Activated CD4-positive, alpha-beta T cell treated with anti-CD3 and anti-CD28 coated beads, Interleukin-2, Interleukin-6, amounts not matched to agents 100 ng/mL and 50 ng/mL, durations not matched to agents 16 hours and 8 hours (primary cell): ENCODE data around the gene BORCS5.

Source experiments
- DNase-seq: peaks from one replicate; pipeline ENCODE4 v3.0.0-alpha.2; 2020

The BORCS5 gene

DNA sequence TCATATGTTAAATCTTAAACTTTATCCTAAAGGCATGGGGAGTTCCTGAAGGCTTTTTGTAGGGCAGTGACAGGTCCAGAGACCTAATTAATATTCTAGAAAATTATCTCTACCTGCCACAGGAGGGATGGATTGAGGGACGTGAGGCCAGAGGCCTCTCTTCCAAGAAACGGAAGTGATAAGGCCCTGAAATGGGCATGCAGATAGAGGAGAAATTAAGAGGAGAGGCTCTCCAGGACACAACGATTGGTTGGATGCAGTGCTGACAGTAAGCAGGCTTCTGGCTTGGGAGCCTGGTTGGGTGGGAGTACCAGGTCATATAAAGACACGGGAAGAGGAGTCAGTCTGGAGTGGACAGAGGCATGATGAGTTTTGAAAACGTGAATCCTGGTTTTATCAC is 3.1 kb upstream of the BORCS5 start:
- no peak for DNase-seq

DNA sequence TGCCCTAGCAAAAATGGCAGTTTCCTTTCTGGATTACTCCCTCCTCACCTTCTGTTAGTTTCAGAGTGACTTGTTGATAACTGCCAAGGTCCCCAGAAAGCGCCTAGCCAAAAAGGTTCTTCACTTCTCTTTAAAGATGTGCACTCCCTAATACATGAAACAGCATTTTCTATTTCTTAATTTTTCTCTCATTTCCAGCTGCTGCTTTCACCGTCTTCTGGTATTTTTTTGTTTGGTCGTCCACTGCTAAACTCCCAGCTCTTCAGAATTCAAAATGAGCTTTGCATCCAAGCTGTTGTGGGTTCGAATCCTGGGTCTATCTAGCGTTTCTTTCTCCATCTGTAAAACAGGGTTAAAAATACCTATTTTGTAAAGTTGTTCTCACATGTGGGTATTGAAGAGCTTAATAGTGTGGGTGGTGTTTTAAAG is 397 bp upstream of the BORCS5 start:
- DNase-seq = peak; percentile 44

DNA sequence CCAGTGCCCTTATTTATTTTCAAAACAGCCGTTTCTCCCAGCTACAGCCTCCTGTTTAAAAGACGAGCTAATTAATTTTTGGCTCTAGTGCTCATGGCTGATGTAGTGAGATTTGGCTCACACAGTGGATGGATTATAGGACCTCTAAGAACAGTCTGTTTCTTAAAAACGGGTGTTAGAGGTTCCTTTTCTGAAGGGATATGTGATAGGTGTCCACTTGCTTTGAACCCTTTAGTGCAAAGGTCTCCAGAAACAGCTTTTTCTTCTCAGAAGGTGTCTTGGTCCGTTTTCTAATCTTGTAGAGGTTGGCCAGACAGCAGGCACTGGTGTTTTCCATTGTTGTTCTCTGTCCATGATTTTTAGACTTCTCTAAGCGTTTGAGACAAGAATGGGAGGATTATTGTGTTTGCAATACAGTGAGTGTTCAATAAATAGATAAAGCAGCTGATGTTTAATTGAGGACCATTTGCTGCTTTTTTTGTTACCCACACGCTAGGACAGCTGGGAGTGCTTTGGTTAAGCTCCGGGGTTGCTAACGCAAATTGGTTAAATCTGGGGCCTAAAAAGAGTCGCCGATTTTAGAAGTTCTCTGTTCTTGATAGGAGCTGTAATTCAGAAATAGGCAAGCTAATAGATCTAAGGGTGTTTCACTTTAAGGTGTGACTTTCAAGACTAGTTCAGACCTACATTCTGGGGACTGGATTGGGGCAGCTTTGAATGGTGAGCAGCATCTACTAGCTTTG is 1.0 kb downstream of the BORCS5 start:
- DNase-seq = peak; percentile 38

DNA sequence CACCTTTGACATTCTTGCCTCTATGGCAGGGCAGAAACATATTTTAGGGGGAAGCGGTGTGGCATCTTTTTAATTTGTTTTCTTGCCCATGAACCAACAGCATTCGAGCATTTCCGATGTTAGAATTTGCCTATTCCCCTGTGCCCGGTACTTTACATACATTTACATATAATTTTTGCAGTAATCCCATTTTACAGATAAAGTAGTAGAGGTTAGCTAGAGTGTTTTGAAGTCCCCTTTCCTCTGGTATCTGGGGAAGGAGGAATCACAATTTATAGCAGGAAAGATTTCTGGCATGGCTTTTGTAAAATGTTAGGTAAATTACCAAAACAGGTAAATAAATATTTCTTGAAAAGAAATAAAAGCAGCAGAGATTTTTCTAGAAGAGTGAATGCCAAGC is 1.6 kb downstream of the BORCS5 start:
- DNase-seq = no peak

DNA sequence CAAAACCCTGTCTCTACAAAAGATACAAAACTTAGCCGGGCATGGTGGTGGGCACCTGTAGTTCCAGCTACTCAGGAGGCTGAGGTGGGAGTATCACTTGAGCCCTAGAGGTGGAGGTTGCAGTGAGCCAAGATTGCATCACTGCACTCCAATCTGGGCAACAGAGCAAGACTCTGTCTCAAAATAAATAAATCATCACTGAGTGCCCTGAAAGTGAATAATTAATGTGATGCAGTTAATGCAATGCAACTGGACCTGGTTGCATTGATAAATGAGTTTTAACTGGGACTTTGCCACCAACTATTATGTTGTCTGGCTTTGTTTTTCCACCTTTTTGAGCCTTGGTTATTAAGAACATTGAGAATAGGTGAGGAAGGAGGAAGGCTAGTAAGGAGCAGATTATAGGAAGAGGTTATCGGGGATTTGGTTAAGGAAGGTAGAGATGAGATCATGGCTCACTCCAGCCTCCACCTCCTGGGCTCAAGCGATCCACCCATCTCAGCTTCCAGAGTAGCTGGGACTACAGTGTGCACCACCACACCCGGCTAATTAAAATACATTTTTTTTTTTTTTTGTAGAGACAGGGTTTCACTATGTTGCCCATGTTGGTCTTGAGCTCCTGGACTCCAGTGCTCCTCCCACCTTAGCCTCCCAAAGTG is 8.0 kb downstream of the BORCS5 start:
- DNase-seq = no peak

DNA sequence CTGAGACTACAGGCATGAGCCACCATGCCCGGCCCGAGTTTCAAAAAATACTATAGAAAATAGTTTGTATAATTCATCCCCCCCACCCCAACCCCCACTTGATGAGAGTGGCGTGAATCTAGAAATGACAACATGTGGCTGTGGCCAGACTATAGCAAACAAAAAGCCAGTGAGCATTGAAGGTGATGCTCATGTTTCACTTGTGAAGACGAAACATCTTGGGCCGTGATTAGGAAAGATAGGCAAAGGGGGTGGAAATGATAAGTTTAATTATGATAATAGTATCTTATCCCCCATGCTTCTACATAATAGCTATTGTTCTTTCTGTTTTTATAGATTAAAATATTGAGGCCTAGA is 8.5 kb downstream of the BORCS5 start:
- DNase-seq = no peak

DNA sequence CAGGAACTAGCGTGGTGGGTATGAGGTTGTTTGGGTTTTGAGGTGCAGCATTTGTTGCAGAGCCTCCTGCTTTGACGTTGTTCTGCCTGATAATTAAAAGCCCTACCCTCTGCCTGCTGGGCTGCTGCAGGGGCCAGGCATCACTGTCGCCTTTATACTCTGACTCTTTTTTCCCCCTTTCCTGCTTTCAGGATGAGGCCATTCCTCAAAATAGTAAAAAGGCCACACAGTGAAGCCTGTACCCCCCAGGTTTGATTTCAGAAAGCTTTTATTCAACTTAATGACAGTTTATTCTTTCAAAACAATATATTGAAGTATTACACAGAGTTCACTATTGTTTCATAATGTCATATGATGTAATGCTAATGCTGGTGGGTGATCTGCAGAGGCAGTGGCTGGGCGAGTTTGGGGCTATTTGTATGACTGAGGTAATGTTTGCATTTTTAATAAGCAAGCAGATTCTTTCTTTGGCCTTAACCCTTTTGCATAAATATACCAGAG is 9.1 kb downstream of the BORCS5 start:
- DNase-seq = no peak

DNA sequence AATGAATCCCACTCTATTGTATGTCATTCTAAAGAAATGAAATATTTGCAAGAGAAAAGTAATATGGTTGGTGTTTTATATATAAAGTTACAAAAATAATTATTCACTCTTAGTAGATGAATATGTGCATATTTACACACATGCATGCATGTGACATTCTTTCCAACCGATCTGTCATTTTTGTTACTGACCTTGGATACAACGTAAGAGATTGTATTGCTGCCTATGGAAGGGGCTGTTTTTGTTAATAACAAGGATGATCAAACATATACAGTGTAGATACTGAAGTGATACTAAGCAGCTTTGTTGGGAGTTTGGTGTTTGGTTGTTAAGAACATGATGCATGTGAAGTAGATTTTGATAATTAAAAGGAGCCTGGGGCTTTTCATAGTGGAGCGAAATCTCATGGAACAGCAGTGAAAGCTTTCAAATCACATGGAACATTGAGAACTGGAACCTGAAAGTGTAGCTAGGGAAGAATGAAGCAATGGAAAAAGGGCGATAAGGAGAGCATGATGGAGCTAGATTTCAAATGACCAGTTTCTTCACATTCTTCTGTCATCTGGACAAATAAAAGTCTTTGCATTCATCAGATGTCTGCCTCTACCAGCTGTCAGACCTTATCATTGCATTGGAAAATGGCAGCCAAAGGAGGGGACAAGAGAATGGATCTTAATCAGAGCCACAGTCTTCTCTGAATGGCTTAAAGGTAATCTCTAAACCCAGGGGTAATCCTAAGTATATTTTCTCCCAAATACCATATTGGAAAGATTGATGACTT is 10.0 kb downstream of the BORCS5 start:
- no peak for DNase-seq

DNA sequence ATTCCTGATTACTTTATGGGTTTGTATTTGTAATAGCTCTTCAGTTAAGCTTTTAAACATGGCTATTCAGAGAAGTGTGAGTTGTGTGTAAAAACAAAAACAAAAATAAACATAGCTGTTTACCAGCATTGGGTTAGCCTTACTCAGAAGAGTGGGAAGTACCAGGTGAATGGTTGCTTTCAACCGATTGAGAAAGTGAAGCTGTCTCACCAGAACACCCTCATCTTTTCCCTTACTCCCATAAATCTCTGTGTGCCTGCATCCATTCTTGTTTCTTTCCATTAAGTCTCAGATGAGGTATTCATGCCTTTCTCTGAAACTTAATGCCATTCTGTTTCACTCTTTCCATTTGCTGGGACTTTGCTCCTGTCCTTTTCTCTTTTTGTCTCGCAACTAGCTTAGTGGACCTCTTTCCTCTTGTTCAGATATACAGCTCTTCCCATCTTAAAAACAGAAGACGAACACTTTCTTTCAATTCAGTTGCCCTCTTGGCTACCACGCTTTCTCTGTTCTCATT is 10.7 kb downstream of the BORCS5 start:
- DNase-seq = no peak

DNA sequence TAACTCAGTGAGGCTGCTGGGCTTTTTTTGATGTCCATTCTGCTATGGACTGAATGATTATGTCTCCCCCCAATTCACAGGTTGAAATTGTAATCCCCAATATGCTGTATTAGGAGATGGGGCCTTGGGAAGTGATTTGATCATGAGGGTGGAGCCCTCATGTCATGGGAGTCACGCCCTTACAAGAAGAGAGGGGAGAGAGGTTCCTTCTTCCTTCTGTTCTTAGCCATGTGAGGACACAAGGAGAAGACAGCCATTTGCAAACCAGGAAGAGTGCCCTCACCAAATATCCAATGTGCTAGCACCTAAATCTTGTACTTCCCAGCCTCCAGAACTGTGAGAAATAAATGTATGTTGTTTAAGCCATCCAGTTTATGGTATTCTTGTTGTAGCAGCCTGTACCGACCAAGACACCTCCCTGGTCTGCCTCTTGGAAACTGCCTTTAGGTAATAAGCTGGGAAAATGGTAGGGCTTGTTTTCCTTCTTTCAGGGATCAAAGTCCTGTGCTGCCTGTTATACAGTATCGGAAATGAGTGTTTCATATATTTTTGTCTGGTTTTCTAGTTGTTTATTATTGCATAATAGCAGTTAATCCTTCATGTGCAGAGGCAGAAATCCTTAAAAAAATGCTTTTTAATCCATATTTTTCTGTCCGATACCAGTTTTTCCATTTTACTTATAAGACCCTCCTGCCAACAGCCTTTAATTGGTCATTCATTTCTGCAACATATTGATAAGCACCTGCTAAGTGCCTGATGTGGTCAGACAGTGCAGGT is 16.3 kb downstream of the BORCS5 start:
- DNase-seq = no peak

DNA sequence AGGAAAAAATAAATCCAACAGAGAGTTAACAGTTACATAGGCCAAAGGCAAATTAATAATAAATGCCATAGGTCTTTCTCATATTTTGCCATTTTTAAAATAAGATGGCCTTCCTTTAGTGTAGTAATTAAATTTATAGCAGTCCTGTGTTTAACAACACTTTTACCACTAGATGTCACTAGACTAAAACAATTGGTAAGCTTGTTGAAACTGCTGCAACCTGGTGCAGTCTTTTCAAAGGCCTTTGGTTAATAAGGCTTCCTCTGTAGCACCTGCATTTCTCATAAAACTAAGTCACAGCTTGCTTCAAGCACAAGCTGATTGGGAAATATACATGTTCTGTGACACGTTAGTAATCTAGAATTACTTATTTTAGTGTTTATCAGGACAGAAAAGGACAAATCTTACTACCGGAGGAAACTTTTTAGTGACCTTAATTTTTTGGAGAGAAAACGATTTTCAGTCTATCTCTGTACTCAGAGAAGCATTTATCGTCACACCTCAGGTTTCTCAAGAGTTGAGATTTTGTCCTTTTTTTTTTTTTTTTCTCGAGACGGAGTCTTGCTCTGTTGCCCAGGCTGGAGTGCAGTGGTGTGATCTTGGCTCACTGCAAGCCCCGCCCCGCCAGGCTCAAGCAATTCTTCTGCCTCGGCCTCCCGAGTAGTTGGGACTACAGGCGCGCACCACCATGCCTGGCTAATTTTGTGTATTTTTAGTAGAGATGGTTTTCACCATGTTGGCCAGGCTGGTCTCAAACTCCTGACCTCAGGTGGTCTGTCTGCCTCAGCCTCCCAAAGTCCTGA is 20.0 kb downstream of the BORCS5 start:
- DNase-seq = peak; percentile 79

DNA sequence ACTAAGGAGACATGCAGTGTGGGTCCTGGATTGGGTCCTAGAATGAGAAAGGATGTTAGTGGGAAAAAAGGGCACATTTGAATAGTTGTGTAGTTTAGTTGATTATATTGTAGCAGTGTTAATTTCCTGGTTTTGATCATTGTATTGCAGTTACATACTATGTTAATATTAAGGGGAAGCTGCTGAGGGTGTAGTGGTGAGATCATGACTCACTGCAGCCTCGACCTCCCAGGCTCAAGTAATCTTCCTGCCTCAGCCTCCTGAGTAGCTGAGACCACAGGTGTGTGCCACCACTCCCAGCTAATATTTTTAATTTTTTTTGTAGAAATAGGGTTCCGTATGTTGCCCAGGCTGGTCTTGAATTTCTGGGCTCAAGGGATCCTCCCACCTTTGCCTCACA is 21.7 kb downstream of the BORCS5 start:
- peak; percentile 30 for DNase-seq

DNA sequence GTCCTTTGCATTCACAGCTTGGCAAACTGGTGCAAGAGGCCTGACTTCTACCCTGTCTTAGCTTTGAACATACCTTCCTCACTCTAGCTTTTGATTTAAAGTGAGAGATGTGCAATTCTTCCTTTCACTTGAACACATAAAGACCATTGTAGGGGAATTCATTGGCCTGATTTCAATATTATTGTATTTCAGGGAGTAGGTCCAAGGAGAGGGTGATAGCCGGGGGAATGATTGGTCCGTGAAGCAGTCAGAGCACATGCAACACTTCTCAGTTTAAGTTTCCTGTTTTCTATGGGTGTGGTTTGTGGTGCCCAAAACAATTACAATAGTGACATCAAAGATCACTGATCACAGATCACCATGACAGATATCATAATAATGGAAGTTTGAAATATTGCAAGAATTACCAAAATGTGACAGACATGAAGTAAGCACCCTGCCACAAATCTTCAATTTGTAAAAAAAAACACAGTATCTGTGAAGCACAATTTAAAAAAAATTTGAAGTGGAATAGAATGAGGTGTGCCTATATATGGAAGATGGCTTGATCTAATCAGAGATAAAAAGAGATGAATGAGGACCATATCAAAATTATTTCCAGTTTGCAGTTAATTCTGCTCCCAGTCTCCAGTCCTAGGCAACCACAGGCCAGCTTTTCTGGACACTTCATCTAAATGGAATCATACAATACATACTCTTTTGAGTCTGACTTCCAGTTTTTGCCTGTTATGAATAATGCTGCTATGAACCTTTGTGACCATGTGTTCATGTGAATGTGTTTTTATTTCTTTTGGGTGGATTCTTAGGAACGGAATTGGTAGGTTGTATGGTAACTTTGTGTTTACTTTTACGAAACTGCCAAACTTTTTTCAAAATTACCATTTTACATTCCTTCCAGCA is 23.2 kb downstream of the BORCS5 start:
- DNase-seq = peak; percentile 79

DNA sequence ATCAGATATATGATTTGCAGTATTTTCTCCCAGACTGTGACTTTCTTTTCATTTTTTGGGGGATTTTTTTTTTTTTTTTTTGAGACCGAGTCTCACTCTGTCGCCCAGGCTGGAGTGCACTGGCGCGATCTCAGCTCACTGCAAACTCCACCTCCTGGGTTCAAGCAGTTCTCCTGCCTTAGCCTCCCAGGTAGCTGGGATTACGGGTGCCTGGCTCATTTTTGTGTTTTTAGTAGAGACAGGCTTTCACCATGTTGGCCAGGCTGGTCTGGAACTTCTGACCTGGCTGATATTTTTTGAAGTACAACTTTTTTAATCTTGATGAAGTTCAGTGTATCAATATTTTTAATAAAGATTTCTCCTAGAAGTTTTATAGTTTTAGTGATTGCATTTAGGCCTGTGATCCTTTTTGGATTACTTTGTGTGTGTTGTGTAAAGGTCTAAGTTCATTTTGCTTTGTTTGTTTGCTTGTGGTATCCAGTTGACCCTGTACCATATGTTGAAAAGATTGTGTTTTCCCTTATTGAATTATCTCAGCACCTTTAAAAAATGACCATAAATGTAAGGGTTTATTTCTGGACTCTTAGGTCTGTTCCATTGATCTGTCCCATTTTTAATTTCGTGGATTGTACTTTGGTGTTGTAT is 24.2 kb downstream of the BORCS5 start:
- DNase-seq = no peak

DNA sequence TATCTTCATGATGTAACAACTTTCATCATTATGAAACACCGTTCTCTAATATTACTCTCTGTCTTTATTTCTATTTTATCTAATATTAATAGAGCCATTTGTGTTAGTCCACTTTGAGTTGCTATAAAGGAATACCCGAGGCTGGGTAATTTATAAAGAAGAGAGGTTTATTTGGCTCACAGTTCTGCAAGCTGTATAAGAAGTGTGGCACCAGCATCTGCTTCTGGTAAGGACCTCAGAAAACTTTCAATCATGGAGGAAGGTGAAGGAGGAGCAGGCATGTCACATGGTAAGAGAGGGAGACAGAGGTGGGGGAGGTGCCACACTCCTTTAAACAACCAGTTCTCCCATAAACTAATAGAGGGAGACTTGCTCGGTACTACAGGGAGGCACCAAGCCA is 25.1 kb downstream of the BORCS5 start:
- DNase-seq = no peak

DNA sequence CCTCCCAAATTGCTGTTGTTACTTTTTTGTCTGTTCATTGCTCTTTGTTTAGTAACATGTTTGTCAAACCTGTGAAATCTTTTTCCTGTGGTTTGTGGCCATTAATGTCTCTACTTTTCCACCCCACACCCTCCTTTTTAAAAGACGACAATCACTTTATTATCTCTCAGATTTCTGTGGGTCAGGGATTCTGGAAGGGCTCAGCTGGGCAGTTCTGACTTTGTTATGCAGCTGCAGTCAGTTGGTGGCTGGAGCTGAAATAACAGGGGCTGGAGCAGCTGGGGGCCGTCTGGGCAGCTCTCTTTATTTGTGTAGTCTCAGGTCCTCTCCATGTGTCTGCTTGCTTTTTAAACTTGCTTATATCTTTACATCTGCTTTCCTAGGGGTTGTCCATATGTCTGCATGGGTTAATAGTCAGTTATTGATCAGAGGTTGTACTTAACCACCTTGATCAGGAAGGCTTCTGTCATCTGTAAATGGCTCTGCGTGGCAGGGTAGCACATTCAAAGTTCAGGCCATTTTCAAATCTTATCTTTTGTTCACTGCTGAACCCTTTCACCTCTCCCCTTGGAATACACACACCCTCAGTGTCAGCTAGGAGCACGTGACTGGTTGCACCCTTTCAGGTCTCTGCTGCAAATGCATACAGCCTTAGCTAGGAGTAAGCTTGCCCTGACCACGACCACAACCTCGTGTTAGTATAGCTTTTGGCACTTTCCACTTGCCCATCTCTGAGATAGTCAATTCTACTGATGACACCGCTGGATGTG is 27.9 kb downstream of the BORCS5 start:
- peak; percentile 86 for DNase-seq

DNA sequence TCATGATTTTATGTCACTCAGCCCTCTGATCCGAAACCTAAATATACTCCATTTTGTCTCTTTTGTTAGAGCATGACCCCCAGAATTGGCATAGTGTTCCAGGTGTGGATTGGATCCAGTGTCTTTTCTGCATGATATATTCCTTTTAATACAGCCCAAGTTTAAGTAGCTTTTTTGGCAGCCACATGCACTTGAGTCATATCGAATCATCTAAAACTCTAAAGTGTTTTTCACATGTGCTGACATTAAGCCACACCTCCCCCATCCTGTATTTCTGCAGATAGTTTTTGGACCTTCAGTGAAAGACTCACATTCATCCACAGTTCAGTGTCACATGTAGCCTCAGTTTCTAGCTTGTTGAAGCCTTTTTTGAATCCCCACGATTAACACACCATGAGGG is 30.6 kb downstream of the BORCS5 start:
- DNase-seq = peak; percentile 54

DNA sequence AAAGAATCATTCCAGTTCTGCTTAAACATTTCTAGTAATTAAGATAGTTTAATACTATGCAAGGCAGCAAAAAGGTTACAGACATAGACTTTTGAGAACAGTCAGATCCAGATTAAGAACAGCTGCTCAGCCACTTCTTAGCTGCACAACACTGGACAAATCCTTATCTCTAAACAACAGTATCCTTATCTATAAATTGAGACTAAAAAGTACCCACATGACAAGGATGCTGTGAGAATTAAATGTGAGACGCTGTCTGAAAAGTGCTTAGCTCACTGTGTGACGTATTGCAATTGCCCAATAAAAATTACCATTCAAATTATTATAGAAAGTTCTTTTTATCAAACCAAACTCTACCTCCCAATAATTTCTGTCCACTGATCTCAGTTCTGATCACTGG is 35.5 kb downstream of the BORCS5 start:
- DNase-seq = no peak

DNA sequence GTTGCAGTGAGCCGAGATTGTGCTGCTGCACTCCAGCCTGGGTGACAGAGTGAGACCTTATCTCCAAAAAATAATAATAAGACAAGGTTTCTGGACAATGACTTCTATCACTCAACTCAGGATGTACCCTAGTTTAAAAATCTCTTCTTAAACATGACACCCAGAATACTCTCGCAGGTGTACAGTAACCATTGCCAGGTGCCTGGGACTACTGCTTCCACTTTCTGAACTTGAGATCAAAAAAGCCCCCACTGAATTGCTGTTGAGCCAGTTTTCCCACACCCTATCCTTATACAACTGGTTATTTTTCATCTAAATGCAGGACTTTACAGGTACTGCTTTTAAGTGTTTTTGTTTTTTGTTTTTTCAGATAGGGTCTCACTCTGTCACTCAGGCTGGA is 36.3 kb downstream of the BORCS5 start:
- no peak for DNase-seq

DNA sequence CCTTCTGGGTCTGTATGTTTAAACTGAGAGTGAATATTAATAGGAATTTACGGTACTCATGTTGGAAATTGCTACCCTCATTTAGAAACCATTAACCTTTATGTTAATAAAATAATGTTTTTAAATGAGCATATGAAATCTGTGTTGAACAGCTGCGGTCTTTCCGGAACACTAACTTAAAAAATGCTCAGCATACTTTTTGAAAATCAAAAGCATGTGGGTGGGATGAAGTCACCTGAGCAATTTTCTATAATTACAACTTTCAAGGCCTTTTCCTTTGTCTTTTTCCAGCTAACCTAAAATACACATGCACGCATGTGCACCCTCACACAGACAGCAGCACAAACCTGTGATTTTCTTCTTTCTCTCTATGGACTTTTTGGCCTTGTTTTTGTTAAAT is 39.8 kb downstream of the BORCS5 start:
- DNase-seq = no peak
